Activated CD4-positive, alpha-beta T cell treated with anti-CD3 and anti-CD28 coated beads for 36 hours (primary cell): ENCODE data around the gene MFRP. TPM values are rescaled to one million over a fixed set of nuclear protein-coding genes. Genes with fewer than 3 reads are reported as not detected.

Source experiments
- ATAC-seq: fragments of 200-7000 bp; cut with Tn5 transposase; one replicate; pipeline ENCODE4 v1.10.0; 2021; ENCODE audit warnings: mild to moderate bottlenecking, moderate library complexity
- CTCF ChIA-PET: fragments of 350-600 bp; sonication (Branson Sonifier 250); formaldehyde crosslinking; loops from one replicate; lab custom pipeline; 2021; ENCODE audit warnings: antibody characterized with exemption; lab: Charles Lee
- POLR2A ChIA-PET: fragments of 350-600 bp; sonication (Branson Sonifier 250); formaldehyde crosslinking; loops from one replicate; lab custom pipeline; 2021; ENCODE audit warnings: antibody characterized with exemption, inconsistent platforms; lab: Charles Lee
- DNase-seq: peaks from one replicate; pipeline ENCODE4 v3.0.0-alpha.2; 2020
- H3K27ac Mint-ChIP-seq: one replicate; pipeline ENCODE4 v1.8.0; 2021; ENCODE audit warnings: mixed read lengths
- H3K27me3 Mint-ChIP-seq: one replicate; pipeline ENCODE4 v1.8.0; 2021; ENCODE audit warnings: mixed read lengths
- H3K36me3 Mint-ChIP-seq: one replicate; pipeline ENCODE4 v1.8.0; 2021; ENCODE audit warnings: low read depth, mixed read lengths
- H3K4me1 Mint-ChIP-seq: one replicate; pipeline ENCODE4 v1.8.0; 2021; ENCODE audit warnings: mixed read lengths
- H3K4me3 Mint-ChIP-seq: one replicate; pipeline ENCODE4 v1.8.0; 2021; ENCODE audit warnings: mild to moderate bottlenecking, moderate library complexity, mixed read lengths
- H3K9me3 Mint-ChIP-seq: one replicate; pipeline ENCODE4 v1.8.0; 2021; ENCODE audit warnings: low read depth, mixed read lengths
- intact Hi-C, 2 experiments: fragments of 100-400 bp; cut with DNase I in 1 of 2; cut with micrococcal nuclease in 1 of 2; formaldehyde crosslinking; loops; one replicate each; pipeline versions ENCODE4 v1.14.2 to v1.15.1; 2022 to 2024; cut with DNase I, micrococcal nuclease
- total RNA-seq, 2 experiments: library from RNA; stranded (reverse); gene quantifications; one replicate each; pipeline ENCODE4 v1.2.3, GENCODE V29; 2021

The MFRP gene
- total RNA-seq, 2 experiments from 2014 or later: not detected

DNA sequence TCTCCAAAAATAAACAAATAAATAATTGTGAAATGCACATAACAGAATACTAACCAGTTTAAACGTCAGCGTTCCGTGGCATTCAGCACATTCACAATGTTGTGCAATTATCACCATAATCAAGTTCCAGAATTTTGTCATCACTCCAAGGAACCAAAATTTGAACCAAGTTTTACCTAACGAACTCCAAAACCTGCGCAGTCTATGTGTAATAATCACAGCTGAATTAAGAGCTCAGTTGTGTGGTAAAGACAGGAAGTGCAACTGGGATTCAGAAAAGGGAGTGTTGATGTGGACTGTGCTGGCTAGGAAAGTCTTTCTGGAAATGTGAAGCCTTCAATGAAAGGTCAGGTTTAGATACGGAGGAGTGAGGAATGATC is 24.2 kb downstream of the MFRP start:
- peaks cover 4% of the 10 kb centered on the region for H3K27me3 Mint-ChIP-seq
- no peak for ATAC-seq
- H3K27ac Mint-ChIP-seq: no peak overlapping the region
- no peaks in the 10 kb centered on the region for H3K36me3 Mint-ChIP-seq
- peaks cover 25% of the 10 kb centered on the region for H3K4me1 Mint-ChIP-seq
- no peak overlapping the region for H3K4me3 Mint-ChIP-seq
- intact Hi-C loops: loop anchor here (2.0 to 5.0 kb wide), 4 partner anchors 115 to 325 kb away; partner anchors contain the start of genes CBL (in 1 of the 2), CENATAC (in 1 of the 2), DPAGT1 (in 1 of the 2) and HYOU1 (in 1 of the 2)
- ChIA-PET CTCF (interaction anchor here (0.5 to 6.2 kb wide), 25 partner anchors 10 to 980 kb away, joined by 3 to 69 read pairs (median 8); partner anchors contain the start of genes C1QTNF5, CBL, CD3D and NLRX1), POLR2A (no interaction called here)
- DNase-seq: no peak
- no peaks in the 10 kb centered on the region for H3K9me3 Mint-ChIP-seq

DNA sequence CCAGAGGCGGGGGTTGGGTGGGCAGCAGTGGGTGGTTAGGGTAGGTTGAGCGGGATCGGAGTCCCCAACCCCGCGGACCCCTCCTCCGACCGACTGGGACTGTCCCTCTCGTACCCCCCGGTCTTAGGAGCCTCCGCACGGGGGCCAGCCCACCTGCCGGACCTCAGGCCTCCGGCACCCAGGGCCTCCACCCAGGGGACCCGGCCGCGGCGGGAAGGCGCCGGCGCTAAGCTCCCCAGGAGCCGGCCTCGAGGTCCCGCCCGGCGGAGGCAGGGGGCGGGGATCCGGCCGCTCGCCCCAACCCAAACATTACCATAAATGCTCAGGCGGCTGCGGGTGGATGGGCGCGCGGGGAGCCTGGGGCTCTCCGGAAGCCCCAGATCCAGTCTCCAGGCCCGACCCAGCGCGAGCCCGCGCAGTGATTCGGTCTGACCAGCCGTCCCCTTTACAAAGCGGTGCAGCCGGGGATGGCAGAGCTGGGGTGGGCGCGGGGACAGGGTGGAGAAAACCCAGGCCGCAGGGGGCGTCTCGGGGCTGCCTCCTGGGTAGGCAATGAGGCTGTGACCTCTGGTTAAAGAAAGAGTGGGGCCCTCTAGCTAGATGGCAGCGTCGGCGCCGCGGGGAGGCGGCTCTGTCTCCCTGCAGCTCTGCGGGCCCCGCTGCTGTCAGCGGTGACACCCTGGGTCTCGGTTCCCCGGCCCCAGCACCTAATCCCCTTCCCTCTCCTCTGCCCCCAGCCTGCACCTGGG is 25.6 kb downstream of the MFRP start:
- POLR2A ChIA-PET: interaction anchor here (0.7 to 1.0 kb wide), 3 partner anchors 13 to 887 kb away, joined by 3 to 7 read pairs (median 3); partner anchors contain the start of gene RNF26
- Mint-ChIP-seq H3K27me3 (peaks cover 4% of the 10 kb centered on the region), H3K9me3 (no peaks in the 10 kb centered on the region)

DNA sequence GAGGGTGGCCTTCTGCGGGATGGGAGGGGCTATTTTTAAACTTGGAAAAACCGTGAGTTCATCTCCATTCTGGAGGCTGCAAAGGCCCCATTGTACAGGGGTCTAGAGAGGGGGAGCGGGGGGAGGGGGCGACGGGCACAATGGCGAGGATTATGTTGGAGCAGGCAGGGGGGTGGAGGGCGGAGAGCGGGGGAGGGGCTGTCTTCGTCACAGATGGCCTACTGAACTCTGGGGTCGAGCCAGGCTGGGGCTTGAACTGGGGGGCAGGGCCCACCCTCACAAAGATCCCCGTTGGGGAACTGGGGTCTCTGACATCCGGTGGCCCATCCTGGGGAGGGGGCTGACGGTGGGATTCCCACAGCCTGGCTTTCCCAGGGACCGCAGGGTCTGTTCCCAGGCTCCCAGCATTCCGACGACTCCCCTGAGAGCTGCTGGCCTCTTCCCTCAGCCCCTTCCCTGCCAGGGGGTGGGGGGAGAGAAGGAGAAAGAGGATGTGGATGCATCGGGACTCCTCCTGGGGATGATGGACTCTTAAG is 26.2 kb downstream of the MFRP start:
- no peak for DNase-seq
- intact Hi-C loops: loop anchor here (5.0 kb wide), 2 partner anchors 113 to 323 kb away; partner anchors contain the start of genes CBL (in 1 of the 2) and CENATAC (in 1 of the 2)
- ChIA-PET POLR2A (interaction anchor here (1.0 to 1.2 kb wide), 2 partner anchors 14 to 25 kb away, joined by 3 to 7 read pairs; partner anchors contain the start of gene RNF26), CTCF (interaction anchor here (0.7 to 6.2 kb wide), 7 partner anchors 12 to 124 kb away, joined by 3 to 69 read pairs (median 4); no protein-coding TSS in a partner anchor)
- Mint-ChIP-seq H3K27ac (no peak overlapping the region), H3K27me3 (peaks cover 4% of the 10 kb centered on the region), H3K4me3 (peak overlapping the region; percentile 3), H3K36me3 (no peaks in the 10 kb centered on the region), H3K4me1 (peaks cover 33% of the 10 kb centered on the region), H3K9me3 (no peaks in the 10 kb centered on the region)
- no peak for ATAC-seq

More for the DNA sequence above, 25.6 kb downstream of the MFRP start:
- intact Hi-C loops: loop anchor here (1.0 to 5.0 kb wide), 6 partner anchors 13 to 324 kb away; partner anchors contain the start of genes CBL (in 2 of the 2), CENATAC (in 1 of the 2), RNF26 (in 1 of the 2) and VPS11 (in 1 of the 2)
- ATAC-seq (peak; percentile 67), DNase-seq (peak; percentile 77)
- peak overlapping the region; percentile 74 for H3K27ac Mint-ChIP-seq
- H3K36me3 Mint-ChIP-seq: no peaks in the 10 kb centered on the region
- H3K4me1 Mint-ChIP-seq: peaks cover 27% of the 10 kb centered on the region
- CTCF ChIA-PET: interaction anchor here (0.7 to 6.2 kb wide), 20 partner anchors 9 to 263 kb away, joined by 3 to 69 read pairs (median 4); partner anchors contain the start of gene USP2
- H3K4me3 Mint-ChIP-seq: peak overlapping the region; percentile 71

DNA sequence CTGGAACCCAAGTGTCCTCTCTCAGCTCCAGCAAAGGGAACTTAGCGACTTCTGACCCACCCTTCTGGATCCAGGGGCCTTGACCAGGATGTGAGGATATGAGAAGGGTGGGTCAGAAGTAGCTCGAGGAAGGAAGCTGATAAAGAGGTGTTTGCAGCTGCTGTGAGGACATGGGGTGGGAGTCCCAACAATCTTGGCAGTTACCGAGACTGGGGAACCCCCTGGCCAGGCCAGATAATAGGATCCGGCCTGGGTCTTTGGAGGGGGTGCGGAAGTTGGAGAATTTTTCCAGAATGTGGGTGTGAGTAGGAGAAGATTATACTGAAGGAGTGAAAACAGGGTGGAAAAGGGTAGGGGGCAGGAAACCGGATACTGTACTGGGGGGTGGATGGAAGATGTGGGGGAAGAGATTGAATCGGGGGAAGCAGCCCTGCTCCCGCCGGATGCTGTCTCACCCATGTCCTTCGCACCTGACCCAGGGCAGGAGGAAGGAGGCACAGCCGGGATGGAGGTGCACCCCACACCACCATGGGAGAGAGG is 26.7 kb downstream of the MFRP start:
- intact Hi-C loops: loop anchor here (5.0 kb wide), 2 partner anchors 112 to 322 kb away; partner anchors contain the start of genes CBL (in 1 of the 2) and CENATAC (in 1 of the 2)
- Mint-ChIP-seq H3K27ac (no peak overlapping the region), H3K4me3 (peak overlapping the region; percentile 3), H3K36me3 (no peaks in the 10 kb centered on the region), H3K9me3 (no peaks in the 10 kb centered on the region), H3K27me3 (peaks cover 5% of the 10 kb centered on the region), H3K4me1 (peaks cover 33% of the 10 kb centered on the region)
- ChIA-PET POLR2A (interaction anchor here (1.2 kb wide), 1 partner anchor 25 kb away, joined by 3 read pairs; no protein-coding TSS in a partner anchor), CTCF (interaction anchor here (0.6 to 2.2 kb wide), 3 partner anchors 18 to 302 kb away, joined by 3 to 7 read pairs (median 5); partner anchors contain the start of gene RPS25)
- DNase-seq: no peak
- no peak for ATAC-seq

DNA sequence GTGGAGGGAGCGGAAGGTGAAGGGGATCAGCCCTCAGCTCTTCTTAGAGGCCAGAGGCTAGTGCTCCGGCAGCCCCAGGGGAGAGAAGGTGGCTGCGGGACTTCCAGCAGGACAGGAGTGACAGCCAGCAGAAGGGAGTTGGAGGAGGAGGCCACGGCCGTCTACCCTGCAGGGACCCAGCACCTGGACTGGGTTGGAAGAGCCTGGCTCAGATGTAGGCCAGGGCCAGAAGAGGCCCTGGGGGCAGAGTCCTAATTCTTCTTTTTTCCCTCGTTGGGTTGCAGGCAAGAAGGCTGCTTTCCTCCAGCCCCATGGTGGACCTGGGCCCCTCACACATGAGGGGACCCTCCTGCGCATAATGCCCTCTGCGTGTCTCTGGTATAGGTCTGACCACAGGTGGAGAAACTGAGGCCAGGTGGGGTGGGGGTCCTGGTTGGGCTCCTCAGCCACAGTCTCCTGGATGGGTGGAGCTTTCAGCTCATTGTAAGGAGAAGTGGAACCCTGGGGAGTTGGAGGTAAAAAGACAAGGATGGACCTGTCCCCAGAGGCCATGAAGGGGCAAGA is 27.3 kb downstream of the MFRP start:
- Mint-ChIP-seq H3K27ac (peak overlapping the region; percentile 61), H3K4me3 (peak overlapping the region; percentile 13), H3K36me3 (no peaks in the 10 kb centered on the region), H3K4me1 (peaks cover 33% of the 10 kb centered on the region), H3K27me3 (peaks cover 8% of the 10 kb centered on the region), H3K9me3 (no peaks in the 10 kb centered on the region)
- intact Hi-C loops: no loop called here
- no peak for DNase-seq
- ChIA-PET CTCF (interaction anchor here (0.6 to 2.2 kb wide), 4 partner anchors 12 to 301 kb away, joined by 3 to 7 read pairs (median 6); partner anchors contain the start of gene RPS25), POLR2A (interaction anchor here (1.2 kb wide), 1 partner anchor 26 kb away, joined by 3 read pairs; no protein-coding TSS in a partner anchor)
- no peak for ATAC-seq

DNA sequence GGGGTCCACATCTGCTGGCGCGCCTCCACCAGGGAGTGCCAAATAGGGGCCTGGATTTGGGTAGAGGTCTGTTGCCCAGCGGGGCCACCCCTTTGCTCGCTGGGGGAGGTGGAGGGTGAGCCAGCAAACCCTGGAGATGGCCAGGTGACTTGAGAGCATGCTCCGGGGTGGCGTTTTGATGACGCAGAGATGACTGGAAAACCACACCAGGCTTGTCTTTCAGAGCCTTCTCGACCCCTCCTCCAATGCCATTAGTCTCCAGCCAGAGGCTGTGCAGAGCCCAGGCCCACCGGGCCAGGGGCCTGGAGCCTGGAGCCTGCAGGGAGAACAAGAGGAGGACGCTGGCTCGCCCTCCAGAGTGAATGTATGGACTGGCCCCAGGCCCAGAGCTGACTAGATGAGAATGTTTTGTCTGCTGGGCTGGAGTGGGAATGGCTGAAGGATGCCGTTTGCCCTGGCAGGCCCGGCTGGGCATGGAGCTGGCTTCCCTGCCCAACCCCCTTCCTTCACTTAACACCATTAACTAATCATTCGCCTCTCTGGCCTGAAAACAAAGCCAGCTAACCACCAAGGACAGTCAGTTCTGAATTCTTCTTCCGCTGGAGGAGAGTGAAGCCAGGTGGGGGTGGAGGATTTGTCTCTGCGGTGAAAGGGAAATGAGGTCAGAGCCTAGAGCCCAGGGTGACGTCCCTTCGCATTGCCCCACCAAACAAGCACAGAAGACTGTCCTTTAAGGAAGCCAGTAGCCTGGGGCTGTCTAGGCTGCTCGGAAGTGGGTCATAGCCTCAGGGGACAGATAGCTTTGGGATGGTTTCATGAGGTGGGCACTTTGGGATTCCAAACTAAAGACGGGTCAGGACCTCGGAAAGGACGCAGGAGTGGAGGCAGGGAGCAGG is 28.0 kb downstream of the MFRP start:
- peak overlapping the region; percentile 61 for H3K27ac Mint-ChIP-seq
- H3K27me3 Mint-ChIP-seq: peaks cover 8% of the 10 kb centered on the region
- no peaks in the 10 kb centered on the region for H3K9me3 Mint-ChIP-seq
- CTCF ChIA-PET: interaction anchor here (0.5 to 2.2 kb wide), 5 partner anchors 11 to 208 kb away, joined by 3 to 7 read pairs (median 3); no protein-coding TSS in a partner anchor
- ATAC-seq: peak; percentile 6
- DNase-seq: peak; percentile 63
- intact Hi-C loops: no loop called here
- H3K36me3 Mint-ChIP-seq: no peaks in the 10 kb centered on the region
- H3K4me1 Mint-ChIP-seq: peaks cover 30% of the 10 kb centered on the region
- peak overlapping the region; percentile 13 for H3K4me3 Mint-ChIP-seq
- POLR2A ChIA-PET: interaction anchor here (1.2 kb wide), 1 partner anchor 27 kb away, joined by 3 read pairs; no protein-coding TSS in a partner anchor

DNA sequence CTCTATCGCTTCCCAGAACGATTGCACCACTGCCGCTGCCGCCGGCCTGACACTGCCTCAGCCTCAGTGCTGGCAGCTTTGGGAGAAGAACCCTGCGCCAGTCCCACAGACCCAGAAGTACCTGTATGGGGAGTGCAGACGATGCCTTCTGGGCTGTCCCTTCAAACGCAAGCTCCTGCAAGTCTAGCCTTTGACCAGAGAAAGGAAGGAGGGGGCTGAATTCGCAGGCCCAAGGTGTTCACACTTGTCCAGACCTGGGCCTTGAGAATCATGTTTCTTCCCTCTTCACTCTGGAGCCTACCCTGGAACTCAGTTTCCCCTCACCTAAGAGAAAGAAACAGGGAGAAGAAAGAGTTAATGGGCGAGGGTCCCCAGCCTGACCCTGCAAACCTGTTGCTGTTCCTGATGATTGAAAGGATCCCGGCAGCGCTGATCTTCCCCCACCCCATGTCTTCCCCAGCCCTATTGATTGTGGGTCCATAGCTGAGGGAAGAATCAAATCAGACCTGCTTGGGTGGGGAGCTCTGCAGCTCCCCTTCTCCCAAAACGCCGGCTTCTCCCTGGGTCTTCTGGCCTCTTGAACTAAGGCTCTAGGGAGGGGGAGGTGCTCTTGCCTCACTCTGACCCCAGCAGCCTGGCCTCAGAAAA is 28.8 kb downstream of the MFRP start:
- intact Hi-C loops: no loop called here
- ChIA-PET CTCF (interaction anchor here (0.5 to 2.2 kb wide), 2 partner anchors 39 to 96 kb away, joined by 3 to 7 read pairs; no protein-coding TSS in a partner anchor), POLR2A (no interaction called here)
- no peak overlapping the region for H3K27ac Mint-ChIP-seq
- H3K4me3 Mint-ChIP-seq: no peak overlapping the region
- H3K27me3 Mint-ChIP-seq: peaks cover 8% of the 10 kb centered on the region
- no peaks in the 10 kb centered on the region for H3K36me3 Mint-ChIP-seq
- ATAC-seq (no peak), DNase-seq (no peak)
- H3K9me3 Mint-ChIP-seq: no peaks in the 10 kb centered on the region
- peaks cover 28% of the 10 kb centered on the region for H3K4me1 Mint-ChIP-seq

DNA sequence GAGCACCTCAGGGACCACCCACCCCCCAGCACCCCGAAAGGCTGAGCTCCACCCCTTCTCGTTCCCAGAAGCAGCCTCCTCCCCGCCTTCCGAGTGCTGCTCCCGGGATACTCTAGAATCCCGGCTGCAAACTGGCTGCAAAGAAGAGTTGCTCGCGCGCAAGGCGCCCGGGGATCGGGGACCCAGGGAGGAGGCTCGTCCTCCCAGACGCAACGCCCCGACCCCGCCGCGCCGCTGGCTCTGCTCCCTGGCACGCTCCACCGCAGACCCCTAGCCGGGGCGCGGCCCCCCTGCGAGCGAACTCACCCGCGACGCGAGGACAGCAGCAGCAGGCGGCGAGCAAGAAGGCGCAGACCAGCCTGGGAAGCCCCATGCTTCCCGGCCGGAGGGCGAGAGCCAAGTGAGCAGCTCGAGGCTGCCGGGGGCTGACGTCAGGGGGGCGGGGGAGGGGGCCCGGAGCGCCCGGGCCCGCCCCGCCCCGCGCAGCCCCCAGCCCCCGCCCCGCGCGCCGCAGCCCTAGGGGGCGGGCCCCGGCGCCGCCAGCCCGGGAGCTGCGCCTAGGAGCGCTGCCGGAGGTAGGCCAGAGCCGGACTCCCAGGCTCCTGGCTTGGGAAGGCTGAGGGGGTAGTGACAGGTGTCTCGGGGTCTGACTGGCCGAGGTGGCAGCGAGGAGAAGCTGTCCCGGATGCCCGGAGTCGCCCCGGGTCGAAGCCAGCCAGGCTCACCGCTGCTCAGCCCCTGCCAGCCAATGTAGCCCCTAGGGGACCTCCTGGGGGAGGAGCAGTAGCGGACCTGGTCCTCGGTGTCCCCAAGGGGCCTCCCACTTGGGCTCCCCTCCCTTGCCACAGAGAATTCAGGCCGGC is 29.5 kb downstream of the MFRP start, which contains the start of gene MCAM:
Gene MCAM (minus strand): TSS at position 402 of the 863 bp plus-strand sequence. CDS start 29 bp downstream, at position 373.
- no peaks in the 10 kb centered on the region for H3K9me3 Mint-ChIP-seq
- peaks cover 8% of the 10 kb centered on the region for H3K27me3 Mint-ChIP-seq
- ChIA-PET POLR2A (no interaction called here), CTCF (interaction anchor here (0.9 to 2.4 kb wide), 2 partner anchors 20 to 22 kb away, joined by 3 to 8 read pairs; no protein-coding TSS in a partner anchor)
- DNase-seq (peak; percentile 43), ATAC-seq (no peak)
- H3K4me3 Mint-ChIP-seq: peak within 1 kb of the TSS; percentile 65
- peaks cover 23% of the 10 kb centered on the region for H3K4me1 Mint-ChIP-seq
- H3K36me3 Mint-ChIP-seq: no peaks in the 10 kb centered on the region
- no peak within 1 kb of the TSS for H3K27ac Mint-ChIP-seq
- intact Hi-C loops: no loop called here
